Keratinocyte (primary cell): ENCODE measurements around the gene CACNA2D4. TPM values are rescaled to one million over a fixed set of nuclear protein-coding genes. Genes with fewer than 3 reads are reported as not detected.

Experiments used
- DNase-seq: peaks from one replicate; pipeline ENCODE4 v3.0.0-alpha.2; 2011; ENCODE audit warnings: low read depth, missing footprints, low spot score
- FAIRE-seq: peaks from 2 replicates; lab custom pipeline; 2011; peaks lifted over from hg19 to GRCh38; lab: Jason Lieb, UNC
- H2AFZ ChIP-seq: 2 replicates; pipeline ENCODE4 v1.6.0; 2012; ENCODE audit warnings: low read length, control low read depth, inconsistent platforms; ENCODE audit not compliant: control insufficient read depth
- H3K27ac ChIP-seq: 2 replicates; pipeline ENCODE4 v1.5.1; 2011; ENCODE audit warnings: low read length; ENCODE audit not compliant: control insufficient read depth, insufficient read depth
- H3K27me3 ChIP-seq: 3 replicates; pipeline ENCODE4 v1.6.0; 2011; ENCODE audit warnings: low read length; ENCODE audit not compliant: control insufficient read depth, insufficient read depth; ENCODE audit errors: extremely low read depth
- H3K36me3 ChIP-seq, 2 experiments: 2 replicates in 1 of 2; 3 replicates in 1 of 2; pipeline ENCODE4 v1.5.1; 2011; ENCODE audit warnings: low read length in 2 of 2, mild to moderate bottlenecking in 1 of 2; ENCODE audit not compliant: control insufficient read depth in 2 of 2, insufficient read depth in 2 of 2; ENCODE audit errors: extremely low read depth in 1 of 2
- H3K4me1 ChIP-seq: 3 replicates; pipeline ENCODE4 v1.5.1; 2011; ENCODE audit warnings: low read length; ENCODE audit not compliant: control insufficient read depth, insufficient read depth; ENCODE audit errors: extremely low read depth
- H3K4me2 ChIP-seq: 3 replicates; pipeline ENCODE4 v1.6.0; 2011; ENCODE audit warnings: low read depth, low read length; ENCODE audit not compliant: control insufficient read depth, insufficient read depth; ENCODE audit errors: extremely low read depth
- H3K4me3 ChIP-seq, 3 experiments: fragments of 200-600 bp in 1 of 3; sonication (generic) in 1 of 3; 2 replicates in 2 of 3; 3 replicates in 1 of 3; pipeline ENCODE4 v1.5.1; 2011 to 2016; ENCODE audit warnings: low read length in 3 of 3, mild to moderate bottlenecking in 3 of 3, control low read depth in 2 of 3, inconsistent platforms in 1 of 3, low read depth in 1 of 3, mixed read lengths in 1 of 3, mixed run types in 1 of 3, moderate library complexity in 1 of 3; ENCODE audit not compliant: control insufficient read depth in 2 of 3, insufficient read depth in 2 of 3; ENCODE audit errors: extremely low read depth in 1 of 3
- H3K79me2 ChIP-seq: 2 replicates; pipeline ENCODE4 v1.6.0; 2012; ENCODE audit warnings: low read length; ENCODE audit not compliant: control insufficient read depth, insufficient read depth
- H3K9ac ChIP-seq: 3 replicates; pipeline ENCODE4 v1.6.0; 2011; ENCODE audit warnings: low read length; ENCODE audit not compliant: control insufficient read depth, insufficient read depth; ENCODE audit errors: extremely low read depth
- H3K9me1 ChIP-seq: 3 replicates; pipeline ENCODE4 v1.6.0; 2011; ENCODE audit warnings: low read length; ENCODE audit not compliant: control insufficient read depth, insufficient read depth; ENCODE audit errors: extremely low read depth
- H3K9me3 ChIP-seq: 2 replicates; pipeline ENCODE4 v1.5.1; 2012; ENCODE audit warnings: low read depth, low read length; ENCODE audit not compliant: control insufficient read depth
- H4K20me1 ChIP-seq: 3 replicates; pipeline ENCODE4 v1.6.0; 2011; ENCODE audit warnings: low read length; ENCODE audit not compliant: control insufficient read depth, insufficient read depth; ENCODE audit errors: extremely low read depth
- CTCF ChIP-seq, 3 experiments: IDR thresholded peaks in 1 of 3; conservative IDR thresholded peaks in 1 of 3; optimal IDR thresholded peaks in 1 of 3; 2 replicates in 2 of 3; 3 replicates in 1 of 3; pipeline versions ENCODE3 to v1.5.1; 2011; ENCODE audit warnings: low read length in 3 of 3, mild to moderate bottlenecking in 3 of 3, moderate library complexity in 2 of 3, control low read depth in 1 of 3, inconsistent platforms in 1 of 3; ENCODE audit not compliant: insufficient read depth in 2 of 3; ENCODE audit errors: extremely low read depth in 1 of 3
- EZH2 ChIP-seq: IDR thresholded peaks from one replicate; pipeline ENCODE4 v1.6.1; 2012; ENCODE audit warnings: inconsistent platforms, mild to moderate bottlenecking, low read length, moderate library complexity
- dilution Hi-C: fragments of 300-500 bp; cut with MboI; formaldehyde crosslinking; loops from one replicate; pipeline ENCODE4 v1.7.0; 2020; ENCODE audit warnings: low sequenced_read_pairs; ENCODE audit not compliant: extremely low pct_ligation_motif_present
- polyA plus RNA-seq, 5 experiments: library from polyadenylated mRNA; depleted of rRNA in 3 of 5; stranded (reverse) in 3 of 5; stranded (forward) in 1 of 5; unstranded in 1 of 5; fragments of >200 nt; gene quantifications; 1 replicate in 1 of 5; 2 replicates in 3 of 5; 3 replicates in 1 of 5; pipeline versions ENCODE4 v1.2.1 to v1.2.3, GENCODE V29; 2011 to 2012; ENCODE audit warnings: missing spikeins in 2 of 5, low read depth in 1 of 5, low replicate concordance in 1 of 5

Gene CACNA2D4
- polyA plus RNA-seq, 1 donor (not counting 4 experiments of a cell fraction or from before 2014, with no cell fraction given) = 0.09 TPM

GRCh38 chr12:1803736-1804135, 114.7 kb downstream of the CACNA2D4 start:
- dilution Hi-C loops = no loop called here
- TF ChIP-seq CTCF (optimal IDR thresholded peaks at IDR 0.05 in 1 of 3, IDR thresholded peaks at IDR 0.05 in 1 of 3, conservative IDR thresholded peaks at IDR 0.05 in 1 of 3; ENCODE audit: extremely low read depth in 1 of 3, insufficient read depth in 2 of 3, low read length in 3 of 3) = no peak
- TF ChIP-seq EZH2 = no peak
- Histone ChIP-seq H3K4me2 (no peak overlapping the region), H3K36me3 (no peaks in the 10 kb centered on the region), H3K4me3 (no peak overlapping the region), H2AFZ (no peak overlapping the region), H3K27me3 (no peaks in the 10 kb centered on the region), H3K9ac (no peak overlapping the region), H3K9me3 (no peaks in the 10 kb centered on the region), H3K9me1 (no peaks in the 10 kb centered on the region), H3K27ac (no peak overlapping the region), H4K20me1 (no peaks in the 10 kb centered on the region), H3K4me1 (no peaks in the 10 kb centered on the region), H3K79me2 (no peaks in the 10 kb centered on the region)
- FAIRE-seq = no peak
- DNase-seq = no peak

- Histone ChIP-seq H3K27me3 (no peaks in the 10 kb centered on the region), H3K79me2 (no peaks in the 10 kb centered on the region), H3K4me1 (peaks cover 4% of the 10 kb centered on the region), H3K9me3 (no peaks in the 10 kb centered on the region), H3K4me2 (no peak overlapping the region), H2AFZ (no peak overlapping the region), H3K36me3 (no peaks in the 10 kb centered on the region), H3K4me3 (no peak overlapping the region), H3K27ac (no peak overlapping the region), H3K9ac (no peak overlapping the region), H3K9me1 (no peaks in the 10 kb centered on the region), H4K20me1 (no peaks in the 10 kb centered on the region)
- dilution Hi-C loops = no loop called here
- TF ChIP-seq CTCF (optimal IDR thresholded peaks at IDR 0.05 in 1 of 3, IDR thresholded peaks at IDR 0.05 in 1 of 3, conservative IDR thresholded peaks at IDR 0.05 in 1 of 3; ENCODE audit: extremely low read depth in 1 of 3, insufficient read depth in 2 of 3, low read length in 3 of 3) (no peak), EZH2 (no peak)
- DNase-seq = no peak
- no peak for FAIRE-seq
These were observed 117.0 kb downstream of the CACNA2D4 start for GRCh38 chr12:1801303-1801975.
